Naive thymus-derived CD8-positive, alpha-beta T cell (primary cell): ENCODE results near the gene CD44. TPM values are rescaled to one million over a fixed set of nuclear protein-coding genes. Genes with fewer than 3 reads are reported as not detected.
A peak's percentile ranks its signal among the peaks of the same experiment; 100 is the strongest.

ENCODE experiments used
- ATAC-seq, 2 donors: fragments of 150-1000 bp; cut with Tn5 transposase in 1 of 2; sonication (Bioruptor Pico), chemical (Tn5 transposase) in 1 of 2; 1 replicate in 1 of 2; 2 replicates in 1 of 2; pipeline ENCODE4 v1.10.0; 2021; ENCODE audit warnings: mild to moderate bottlenecking in 2 of 2, moderate library complexity in 2 of 2
- POLR2A ChIA-PET: fragments of 350-600 bp; sonication (Branson Sonifier 250); formaldehyde crosslinking; loops from one replicate; lab custom pipeline; 2021; ENCODE audit warnings: antibody characterized with exemption; lab: Charles Lee
- DNase-seq, 10 donors: peaks; one replicate each; pipeline versions ENCODE4 v3.0.0 to v3.0.0-alpha.2; 2020 to 2022
- H3K27ac Mint-ChIP-seq, 10 donors: one replicate each; pipeline ENCODE4 v1.8.0; 2020 to 2022; ENCODE audit warnings: mild to moderate bottlenecking in 10 of 10, mixed read lengths in 10 of 10, moderate library complexity in 4 of 10, inconsistent platforms in 1 of 10
- H3K27me3 Mint-ChIP-seq, 5 donors: one replicate each; pipeline ENCODE4 v1.8.0; 2021 to 2022; ENCODE audit warnings: mixed read lengths in 5 of 5
- H3K36me3 Mint-ChIP-seq, 3 donors: one replicate each; pipeline ENCODE4 v1.8.0; 2020 to 2022; ENCODE audit warnings: mixed read lengths in 3 of 3, mild to moderate bottlenecking in 2 of 3, inconsistent platforms in 1 of 3
- H3K4me1 Mint-ChIP-seq, 4 donors: one replicate each; pipeline ENCODE4 v1.8.0; 2021 to 2022; ENCODE audit warnings: mixed read lengths in 4 of 4
- H3K4me3 Mint-ChIP-seq, 10 donors: one replicate each; pipeline ENCODE4 v1.8.0; 2020 to 2022; ENCODE audit warnings: mild to moderate bottlenecking in 10 of 10, mixed read lengths in 10 of 10, moderate library complexity in 6 of 10, inconsistent platforms in 1 of 10
- H3K9me3 Mint-ChIP-seq, 9 donors: one replicate each; pipeline ENCODE4 v1.8.0; 2020 to 2022; ENCODE audit warnings: mixed read lengths in 9 of 9, mild to moderate bottlenecking in 3 of 9, inconsistent platforms in 1 of 9, moderate library complexity in 1 of 9
- polyA plus RNA-seq, 3 donors: library from polyadenylated mRNA; unstranded; fragments of 300-500 nt; fragmentation: Illumina TruSeq; gene quantifications; one replicate each; pipeline ENCODE4 v1.2.3, GENCODE V29; 2021
- total RNA-seq, 8 experiments: library from RNA in 2 of 8; stranded (reverse) in 2 of 8; gene quantifications; one replicate each; pipeline ENCODE4 v1.2.3 and lab custom pipeline; 2021 to 2026

CD44 gene
- total and polyA plus RNA-seq, 5 experiments from 2014 or later: 291 to 703 (median 291) TPM

- peaks cover 27 to 40% (median 37%) of the 10 kb centered on the region in 3 donors for H3K36me3 Mint-ChIP-seq
- H3K4me1 Mint-ChIP-seq: peaks cover 43 to 78% (median 71%) of the 10 kb centered on the region in 4 donors
- ATAC-seq: peak in 1 of 2 donors; percentile 4
Observed at GRCh38 chr11:35235498-35235897, 96.5 kb downstream of the CD44 start.

GRCh38 chr11:35235936-35236666, 97.1 kb downstream of the CD44 start:
- peaks cover 21 to 35% (median 31%) of the 10 kb centered on the region in 3 donors for H3K36me3 Mint-ChIP-seq
- H3K4me3 Mint-ChIP-seq: peak overlapping the region in 9 of 10 donors; percentile 19 to 81 (median 60)
- H3K27ac Mint-ChIP-seq: peak overlapping the region; percentile 52 to 90 (median 76)
- no peaks in the 10 kb centered on the region for H3K27me3 Mint-ChIP-seq
- DNase-seq: peak in 9 of 10 donors; percentile 39 to 85 (median 60)
- peaks cover 42 to 77% (median 72%) of the 10 kb centered on the region in 4 donors for H3K4me1 Mint-ChIP-seq
- H3K9me3 Mint-ChIP-seq: peaks cover 6 to 40% (median 21%) of the 10 kb centered on the region in 9 donors
- POLR2A ChIA-PET: interaction anchor here (0.5 to 5.9 kb wide), 8 partner anchors 9 to 1176 kb away, joined by 3 to 46 read pairs (median 6); partner anchors contain the start of gene CD44
- peak; percentile 75 to 87 for ATAC-seq

More at GRCh38 chr11:35235498-35235897, 96.5 kb downstream of the CD44 start:
- Mint-ChIP-seq H3K4me3 (peak overlapping the region in 7 of 10 donors; percentile 19 to 81 (median 60)), H3K27me3 (no peaks in the 10 kb centered on the region), H3K9me3 (peaks cover 6 to 42% (median 21%) of the 10 kb centered on the region in 9 donors), H3K27ac (peak overlapping the region; percentile 52 to 90 (median 76))
- no peak for DNase-seq
- POLR2A ChIA-PET: interaction anchor here (0.5 to 5.9 kb wide), 8 partner anchors 9 to 1176 kb away, joined by 3 to 46 read pairs (median 6); partner anchors contain the start of gene CD44

- Mint-ChIP-seq H3K36me3 (peaks cover 15 to 30% (median 26%) of the 10 kb centered on the region in 3 donors), H3K27ac (peak overlapping the region in 8 of 10 donors; percentile 52 to 90 (median 76)), H3K27me3 (no peaks in the 10 kb centered on the region), H3K4me3 (peak overlapping the region in 7 of 10 donors; percentile 19 to 69 (median 58)), H3K9me3 (peaks cover 6 to 35% (median 21%) of the 10 kb centered on the region in 9 donors), H3K4me1 (peaks cover 45 to 80% (median 74%) of the 10 kb centered on the region in 4 donors)
- DNase-seq: no peak
- no peak for ATAC-seq
- POLR2A ChIA-PET: interaction anchor here (1.3 to 5.9 kb wide), 8 partner anchors 8 to 191 kb away, joined by 3 to 46 read pairs (median 6); partner anchors contain the start of gene CD44
Observed at GRCh38 chr11:35236667-35237003, 97.7 kb downstream of the CD44 start.

- H3K4me1 Mint-ChIP-seq: peaks cover 48 to 82% (median 77%) of the 10 kb centered on the region in 4 donors
- H3K9me3 Mint-ChIP-seq: peaks cover 6 to 30% (median 19%) of the 10 kb centered on the region in 9 donors
- H3K27me3 Mint-ChIP-seq: no peaks in the 10 kb centered on the region
- DNase-seq (no peak), ATAC-seq (no peak)
- peak overlapping the region in 1 of 10 donors; percentile 24 for H3K4me3 Mint-ChIP-seq
- peaks cover 8 to 25% (median 20%) of the 10 kb centered on the region in 3 donors for H3K36me3 Mint-ChIP-seq
- peak overlapping the region in 9 of 10 donors; percentile 22 to 90 (median 75) for H3K27ac Mint-ChIP-seq
- POLR2A ChIA-PET: interaction anchor here (0.6 to 5.9 kb wide), 8 partner anchors 7 to 249 kb away, joined by 3 to 46 read pairs (median 4); partner anchors contain the start of gene CD44
Observed at GRCh38 chr11:35237351-35237750, 98.4 kb downstream of the CD44 start.

DNA sequence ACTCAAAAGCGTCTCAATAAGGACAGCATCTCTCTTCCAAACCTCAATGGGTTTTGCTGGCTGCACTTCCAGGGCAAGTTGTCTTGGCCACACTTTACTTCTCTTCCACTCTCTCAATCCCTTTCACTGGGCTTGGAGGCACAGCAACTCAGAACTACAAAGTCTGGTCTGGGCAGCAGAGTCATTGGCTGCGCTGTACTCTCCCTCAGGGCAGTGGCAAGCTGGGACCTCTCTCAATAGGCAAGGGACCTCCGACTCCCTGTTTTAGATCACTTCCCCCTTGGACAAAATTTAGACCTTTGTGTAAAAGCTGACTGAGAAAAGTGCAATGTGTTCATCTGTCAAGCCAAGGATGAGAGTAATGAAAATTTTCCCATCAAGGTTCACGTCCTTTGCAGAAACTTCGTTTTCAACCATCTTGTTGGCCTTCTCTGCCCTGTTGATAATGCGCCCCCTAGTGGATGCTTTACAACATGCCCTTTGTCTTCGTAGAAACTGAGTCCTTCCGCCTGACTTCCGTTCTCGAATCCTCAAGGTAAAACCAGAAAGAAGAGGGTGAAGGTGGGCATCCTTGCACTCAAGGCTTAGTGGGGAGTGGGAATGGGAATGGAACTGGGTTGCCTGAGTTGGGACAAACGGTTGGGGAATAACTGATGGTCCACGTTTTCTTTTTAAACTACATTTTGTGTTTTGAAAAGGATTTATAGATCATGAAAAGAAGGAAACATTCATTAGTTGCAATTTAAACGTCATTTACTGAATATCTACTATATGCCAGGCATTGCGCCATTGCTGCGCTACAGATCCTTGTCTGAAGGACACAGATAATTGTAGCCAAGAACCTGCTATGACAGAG, 99.1 kb downstream of the CD44 start:
- H3K27me3 Mint-ChIP-seq: no peaks in the 10 kb centered on the region
- DNase-seq: peak in 8 of 10 donors; percentile 36 to 80 (median 50)
- H3K4me3 Mint-ChIP-seq: peak overlapping the region in 4 of 10 donors; percentile 5 to 76 (median 42)
- peak overlapping the region in 9 of 10 donors; percentile 28 to 92 (median 86) for H3K27ac Mint-ChIP-seq
- H3K4me1 Mint-ChIP-seq: peaks cover 55 to 85% (median 79%) of the 10 kb centered on the region in 4 donors
- POLR2A ChIA-PET: interaction anchor here (0.6 to 5.9 kb wide), 9 partner anchors 7 to 249 kb away, joined by 3 to 46 read pairs (median 4); partner anchors contain the start of gene CD44
- no peak for ATAC-seq
- H3K36me3 Mint-ChIP-seq: peaks cover 2 to 22% (median 14%) of the 10 kb centered on the region in 3 donors
- peaks cover 3 to 24% (median 15%) of the 10 kb centered on the region in 9 donors for H3K9me3 Mint-ChIP-seq

GRCh38 chr11:35238882-35239281, 99.9 kb downstream of the CD44 start:
- POLR2A ChIA-PET: interaction anchor here (0.7 to 1.2 kb wide), 2 partner anchors 8 to 73 kb away, joined by 3 to 4 read pairs; no protein-coding TSS in a partner anchor
- Mint-ChIP-seq H3K27me3 (no peaks in the 10 kb centered on the region), H3K9me3 (peaks cover 3 to 16% (median 10%) of the 10 kb centered on the region in 9 donors), H3K4me3 (no peak overlapping the region), H3K36me3 (peaks cover 1 to 16% (median 12%) of the 10 kb centered on the region in 3 donors), H3K4me1 (peaks cover 55 to 87% (median 80%) of the 10 kb centered on the region in 4 donors), H3K27ac (peak overlapping the region in 5 of 10 donors; percentile 14 to 92 (median 68))
- DNase-seq (no peak), ATAC-seq (no peak)

DNA sequence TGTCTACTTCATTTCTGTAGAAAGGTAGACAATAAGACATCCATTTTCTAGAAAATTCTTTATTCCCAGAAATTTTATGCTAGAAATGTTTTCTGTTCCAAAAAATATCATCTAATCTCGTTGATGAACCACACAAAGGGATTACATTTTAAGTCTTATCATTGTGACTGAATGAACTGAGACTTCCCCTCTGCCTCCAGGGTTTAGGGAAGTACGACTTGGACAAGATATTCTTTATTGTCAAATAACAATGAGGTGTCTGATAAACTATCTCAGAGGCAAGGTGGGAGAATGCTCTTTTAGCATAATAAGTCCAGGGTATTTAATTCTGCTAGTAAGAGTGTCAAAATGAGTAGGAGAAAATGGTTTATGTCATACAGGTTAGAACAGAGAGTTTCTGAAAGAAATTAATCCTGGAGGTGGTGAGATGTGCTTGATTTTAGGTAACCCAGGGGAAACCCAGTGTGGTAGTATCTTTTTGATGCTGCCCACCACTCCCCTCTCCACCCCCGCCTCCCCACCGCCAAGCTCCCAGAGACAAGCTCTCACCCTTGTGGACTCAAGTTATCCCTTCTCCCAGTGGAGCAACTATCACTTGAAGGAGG, 100.6 kb downstream of the CD44 start:
- no peak for ATAC-seq
- H3K9me3 Mint-ChIP-seq: peaks cover 0 to 9% (median 4%) of the 10 kb centered on the region in 9 donors
- no peaks in the 10 kb centered on the region for H3K27me3 Mint-ChIP-seq
- no peak for DNase-seq
- H3K27ac Mint-ChIP-seq: peak overlapping the region in 7 of 10 donors; percentile 5 to 69 (median 39)
- H3K4me3 Mint-ChIP-seq: no peak overlapping the region
- H3K36me3 Mint-ChIP-seq: peaks cover 0 to 9% (median 5%) of the 10 kb centered on the region in 3 donors
- H3K4me1 Mint-ChIP-seq: peaks cover 51 to 87% (median 80%) of the 10 kb centered on the region in 4 donors
- POLR2A ChIA-PET: interaction anchor here (0.7 to 1.2 kb wide), 2 partner anchors 8 to 74 kb away, joined by 3 to 4 read pairs; no protein-coding TSS in a partner anchor

DNA sequence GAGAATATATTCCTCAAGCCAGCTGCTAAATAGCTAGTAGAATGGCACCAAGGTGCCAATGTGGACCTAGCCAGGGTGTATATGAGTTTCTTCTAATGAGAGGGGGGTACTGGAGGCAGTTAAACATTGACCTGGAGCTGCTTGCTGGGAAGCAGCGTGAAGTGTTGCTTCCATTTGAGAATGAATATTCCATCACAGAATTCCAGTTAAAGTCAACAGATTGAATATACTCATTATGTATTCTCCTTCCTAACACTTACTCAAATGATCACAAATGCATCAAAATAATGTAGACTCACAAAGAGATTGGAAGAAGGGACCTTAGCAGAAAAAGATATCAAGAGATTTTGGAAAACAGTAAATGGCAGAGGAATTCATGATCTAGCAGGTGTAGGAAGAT, 102.1 kb downstream of the CD44 start:
- DNase-seq (no peak), ATAC-seq (no peak)
- Mint-ChIP-seq H3K27ac (peak overlapping the region; percentile 0 to 84 (median 44)), H3K9me3 (peaks cover 0 to 2% (median 0%) of the 10 kb centered on the region in 9 donors), H3K36me3 (peaks cover 0 to 5% (median 2%) of the 10 kb centered on the region in 3 donors), H3K4me3 (peak overlapping the region in 1 of 10 donors; percentile 2), H3K27me3 (no peaks in the 10 kb centered on the region), H3K4me1 (peaks cover 45 to 88% (median 80%) of the 10 kb centered on the region in 4 donors)
- POLR2A ChIA-PET: interaction anchor here (1.0 kb wide), 1 partner anchor 64 kb away, joined by 3 read pairs; no protein-coding TSS in a partner anchor

- no peaks in the 10 kb centered on the region for H3K27me3 Mint-ChIP-seq
- ATAC-seq: no peak
- POLR2A ChIA-PET: interaction anchor here (1.0 to 6.4 kb wide), 4 partner anchors 6 to 77 kb away, joined by 3 to 46 read pairs (median 3); no protein-coding TSS in a partner anchor
- no peak for DNase-seq
- H3K9me3 Mint-ChIP-seq: peaks cover 0 to 2% (median 0%) of the 10 kb centered on the region in 9 donors
- H3K36me3 Mint-ChIP-seq: peaks cover 0 to 5% (median 2%) of the 10 kb centered on the region in 3 donors
- H3K27ac Mint-ChIP-seq: peak overlapping the region in 9 of 10 donors; percentile 0 to 84 (median 57)
- peaks cover 42 to 88% (median 80%) of the 10 kb centered on the region in 4 donors for H3K4me1 Mint-ChIP-seq
- peak overlapping the region in 1 of 10 donors; percentile 2 for H3K4me3 Mint-ChIP-seq
Observed at GRCh38 chr11:35241531-35241930, 102.6 kb downstream of the CD44 start.

GRCh38 chr11:35242412-35243242, 103.7 kb downstream of the CD44 start:
- peaks cover 0 to 5% (median 2%) of the 10 kb centered on the region in 3 donors for H3K36me3 Mint-ChIP-seq
- peaks cover 0 to 2% (median 0%) of the 10 kb centered on the region in 9 donors for H3K9me3 Mint-ChIP-seq
- H3K4me3 Mint-ChIP-seq: peak overlapping the region in 9 of 10 donors; percentile 14 to 74 (median 60)
- ATAC-seq (peak; percentile 5 to 11), DNase-seq (peak in 3 of 10 donors; percentile 36 to 41 (median 40))
- H3K27me3 Mint-ChIP-seq: no peaks in the 10 kb centered on the region
- POLR2A ChIA-PET: interaction anchor here (1.2 to 6.4 kb wide), 3 partner anchors 7 to 79 kb away, joined by 3 to 46 read pairs (median 3); no protein-coding TSS in a partner anchor
- peaks cover 38 to 88% (median 80%) of the 10 kb centered on the region in 4 donors for H3K4me1 Mint-ChIP-seq
- H3K27ac Mint-ChIP-seq: peak overlapping the region; percentile 85 to 95 (median 90)
